GM15510 (cell line): ENCODE measurements around the gene CAMSAP2.

Experiments used
- POLR2A ChIP-seq: IDR thresholded peaks from 3 replicates; pipeline ENCODE4 v1.6.1; 2011; ENCODE audit warnings: borderline replicate concordance; ENCODE audit not compliant: insufficient read length; ENCODE audit errors: extremely low read depth

CAMSAP2 gene

DNA sequence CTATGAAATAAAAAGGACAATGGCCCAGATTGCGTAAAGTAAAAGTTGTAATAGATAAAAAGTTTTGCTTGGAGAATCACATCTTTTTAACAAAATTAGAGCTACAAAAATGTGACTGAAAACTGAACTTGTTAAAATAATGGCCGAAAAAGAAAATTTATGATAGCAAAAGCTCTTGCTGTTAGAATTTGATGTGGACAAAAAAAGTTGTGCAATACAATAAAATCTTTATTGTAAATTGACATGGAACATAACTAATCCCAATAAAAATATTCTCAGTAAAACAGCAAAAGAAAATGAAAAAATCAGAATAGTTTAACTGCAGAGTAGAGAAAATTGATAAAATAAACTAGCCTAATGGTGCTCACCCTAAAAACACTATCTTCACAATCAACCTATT, 11.4 kb upstream of the CAMSAP2 start:
- no peak for TF ChIP-seq POLR2A

GRCh38 chr1:200729863-200730262, 8.8 kb upstream of the CAMSAP2 start:
- no peak for TF ChIP-seq POLR2A

DNA sequence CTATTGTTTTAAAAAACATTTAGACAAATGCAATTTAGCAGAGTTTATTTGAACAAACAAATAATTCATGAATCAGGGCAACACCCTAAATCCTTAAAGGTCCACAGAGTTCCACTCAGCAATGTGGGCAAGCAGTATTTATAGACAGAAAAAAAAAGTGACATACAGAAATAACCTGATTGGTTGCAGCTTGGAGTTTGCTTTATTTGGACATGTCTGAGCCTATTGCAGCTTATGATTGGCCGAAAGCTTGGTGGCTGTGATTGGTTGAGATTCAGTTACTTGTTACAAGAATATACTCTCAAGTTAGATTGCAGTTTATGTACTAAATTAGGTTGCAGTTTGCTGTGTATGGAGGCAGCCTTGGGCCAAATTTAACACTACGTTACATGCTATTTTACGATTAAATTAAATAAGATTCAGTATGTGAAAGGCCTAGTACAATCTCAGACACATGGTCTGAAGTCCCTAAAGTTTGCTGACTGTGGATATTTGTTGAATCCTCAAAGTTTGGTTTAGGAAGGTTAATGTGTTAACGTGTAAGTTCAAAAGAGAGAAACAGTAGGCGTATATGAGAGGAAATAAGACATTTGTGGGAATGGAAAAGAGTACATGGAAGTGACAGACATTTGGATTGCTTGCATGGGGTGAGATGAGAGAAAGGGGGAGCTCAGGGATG, 6.9 kb upstream of the CAMSAP2 start:
- TF ChIP-seq POLR2A: no peak

DNA sequence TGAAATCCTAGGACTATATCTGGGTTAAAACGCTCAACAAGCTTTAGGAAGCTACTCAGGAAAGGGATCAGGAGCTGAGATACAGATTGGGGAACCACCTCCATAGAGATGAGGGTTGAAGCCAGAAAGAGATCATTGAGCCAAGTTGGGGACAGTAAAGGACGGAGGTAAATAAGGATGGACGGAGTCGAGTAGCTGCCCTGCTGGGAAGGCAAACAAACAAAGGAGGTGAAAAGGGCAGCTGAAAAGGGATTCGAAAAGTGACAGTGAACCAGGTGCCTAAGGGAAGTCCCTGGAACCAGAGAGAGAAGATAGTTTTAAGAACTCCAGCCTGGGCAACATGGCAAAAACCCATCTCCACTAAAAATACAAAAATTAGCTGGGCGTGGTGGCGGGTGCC, 6.3 kb upstream of the CAMSAP2 start:
- TF ChIP-seq POLR2A: no peak

DNA sequence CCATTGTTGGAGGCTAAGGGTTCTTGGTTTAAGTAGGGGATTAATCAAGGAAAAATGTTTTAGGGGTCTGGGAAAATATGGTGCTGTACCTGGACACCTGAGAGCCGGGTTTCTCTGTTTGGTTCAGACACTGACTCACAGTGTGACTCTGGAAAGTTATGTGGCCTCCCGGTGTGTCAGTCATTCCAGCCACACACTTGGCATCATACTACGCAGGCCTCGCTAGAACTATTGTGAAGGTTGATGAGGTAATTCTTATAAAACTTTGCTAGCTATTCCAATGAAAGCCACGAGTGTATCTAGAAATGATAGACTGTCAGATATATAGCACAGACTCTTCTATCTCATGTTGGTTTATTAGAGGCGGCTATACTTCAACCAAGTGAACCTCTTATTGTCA, 4.8 kb upstream of the CAMSAP2 start:
- TF ChIP-seq POLR2A: no peak

- no peak for TF ChIP-seq POLR2A
These were observed 924 bp upstream of the CAMSAP2 start for GRCh38 chr1:200737647-200738291.

DNA sequence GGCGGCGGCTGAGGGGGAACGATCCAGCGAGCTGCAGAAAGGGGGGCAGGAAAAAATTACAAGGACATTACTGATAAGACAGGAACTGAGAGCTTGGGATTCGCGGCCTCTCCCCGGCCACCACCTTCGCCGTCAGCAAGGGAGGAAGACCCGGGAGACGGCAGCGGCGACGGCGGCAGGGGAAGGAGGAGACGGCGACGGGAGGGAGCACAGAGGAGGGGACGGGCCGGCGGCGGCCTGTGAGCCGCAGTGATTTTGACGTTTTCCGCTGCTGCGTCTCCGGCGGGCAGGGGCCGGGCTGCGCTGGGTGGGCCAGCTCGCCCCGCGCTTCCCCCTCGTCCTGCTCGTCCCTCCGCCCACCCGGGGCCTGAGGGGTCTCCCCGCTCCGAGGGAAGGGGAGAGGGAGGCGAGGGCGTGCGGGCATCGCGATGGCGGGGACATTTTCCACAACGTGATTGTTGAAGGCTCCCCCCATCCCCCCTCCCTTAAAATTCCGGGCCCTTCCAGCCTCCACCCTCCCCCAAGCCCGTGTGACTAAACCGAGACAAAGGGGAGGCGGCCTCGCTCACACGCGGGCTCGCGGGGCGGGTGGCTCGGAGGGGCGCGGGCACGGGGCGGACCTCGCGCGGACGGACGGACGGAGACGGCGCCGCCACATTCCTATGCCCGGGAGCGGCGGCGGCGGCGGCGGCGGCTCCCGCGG, 407 bp downstream of the CAMSAP2 start:
- TF ChIP-seq POLR2A: peak; percentile 46

GRCh38 chr1:200739702-200740570, 1.2 kb downstream of the CAMSAP2 start:
- no peak for TF ChIP-seq POLR2A

GRCh38 chr1:200740571-200741208, 2.0 kb downstream of the CAMSAP2 start:
- no peak for TF ChIP-seq POLR2A

DNA sequence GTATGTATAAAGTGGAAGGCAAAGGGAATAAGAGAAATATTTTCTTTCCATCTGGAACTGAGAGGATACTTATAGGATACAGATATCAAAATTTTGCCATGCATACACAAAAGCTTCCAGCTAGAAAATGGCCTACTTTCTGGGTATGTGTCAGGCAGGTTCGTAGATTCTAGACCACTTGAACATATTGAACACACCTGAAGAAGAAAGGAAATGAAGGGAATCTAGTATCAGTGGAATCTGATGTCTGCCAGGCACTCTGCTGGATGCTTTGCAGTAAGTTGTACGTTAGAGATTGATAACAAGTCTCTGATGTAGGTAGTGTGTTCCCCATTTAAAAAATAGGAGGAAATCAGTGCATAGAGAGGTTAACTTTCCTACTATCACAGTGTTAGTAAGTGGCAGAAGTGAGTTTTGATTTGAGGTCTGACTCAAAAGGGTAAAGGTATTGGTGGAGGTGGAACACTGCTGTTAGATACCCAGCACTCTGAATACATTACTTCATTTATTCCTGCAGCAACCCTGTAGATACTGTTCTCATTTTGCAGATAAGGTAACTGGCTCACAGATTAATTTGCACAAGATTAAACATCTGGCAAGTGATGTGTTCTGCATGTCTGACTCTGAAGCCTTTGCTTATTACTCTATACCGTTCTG, 3.0 kb downstream of the CAMSAP2 start:
- no peak for TF ChIP-seq POLR2A

DNA sequence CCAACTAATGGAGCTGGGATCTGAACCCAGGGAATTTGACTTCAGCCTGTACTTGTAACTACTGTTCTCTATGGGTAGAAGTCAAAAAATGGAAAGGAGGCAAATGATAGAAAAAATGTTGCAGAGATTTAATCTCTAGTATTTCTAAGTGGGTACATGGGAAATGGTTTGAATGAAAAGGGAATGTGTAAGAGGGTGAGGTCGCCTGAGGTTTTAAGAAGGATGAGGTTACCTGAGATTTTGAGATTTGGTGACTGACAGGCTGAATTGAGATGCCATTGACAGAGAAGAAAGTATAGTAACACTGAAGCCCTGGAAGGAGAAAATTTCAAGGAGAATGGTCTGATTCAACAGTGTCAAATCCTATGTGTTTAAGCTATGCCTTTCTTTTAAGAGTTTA, 5.5 kb downstream of the CAMSAP2 start:
- TF ChIP-seq POLR2A: no peak

DNA sequence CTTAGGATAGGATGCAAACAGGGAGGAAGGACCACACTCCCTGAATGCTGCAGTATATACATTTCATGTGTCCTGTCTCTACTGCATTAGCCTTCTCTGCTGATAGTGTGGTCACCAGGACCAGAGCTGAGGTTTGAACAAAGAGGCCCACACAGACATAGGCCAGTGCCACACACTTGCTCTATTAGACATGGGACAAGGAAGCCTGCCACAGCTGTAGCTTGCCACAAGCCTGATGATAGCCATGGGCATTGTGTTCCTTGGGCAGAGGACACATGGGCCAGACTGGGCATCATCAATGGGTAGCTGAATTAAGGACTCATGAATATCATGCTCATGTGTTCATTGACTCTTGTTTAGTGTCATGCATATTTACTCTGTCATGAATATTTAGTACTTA, 10.4 kb downstream of the CAMSAP2 start:
- no peak for TF ChIP-seq POLR2A

DNA sequence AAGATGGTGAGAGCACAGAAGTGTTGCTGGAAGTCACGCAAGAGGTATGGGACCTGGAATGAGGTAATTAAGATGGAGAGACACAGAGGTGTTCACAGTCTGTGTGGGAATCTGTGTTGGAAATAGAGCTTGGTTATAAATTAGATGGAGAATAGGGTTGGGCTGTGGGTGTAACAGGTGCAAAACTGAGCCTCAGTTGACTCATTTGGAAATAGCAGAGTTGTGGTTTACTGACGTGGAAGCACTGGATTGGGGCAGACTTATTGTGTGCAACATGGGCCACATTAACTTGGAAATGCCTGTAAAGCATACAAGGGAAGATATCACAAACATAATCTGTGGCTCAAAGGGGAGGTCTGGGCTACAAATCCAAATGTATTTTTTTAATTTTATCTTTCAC, 13.0 kb downstream of the CAMSAP2 start:
- no peak for TF ChIP-seq POLR2A

DNA sequence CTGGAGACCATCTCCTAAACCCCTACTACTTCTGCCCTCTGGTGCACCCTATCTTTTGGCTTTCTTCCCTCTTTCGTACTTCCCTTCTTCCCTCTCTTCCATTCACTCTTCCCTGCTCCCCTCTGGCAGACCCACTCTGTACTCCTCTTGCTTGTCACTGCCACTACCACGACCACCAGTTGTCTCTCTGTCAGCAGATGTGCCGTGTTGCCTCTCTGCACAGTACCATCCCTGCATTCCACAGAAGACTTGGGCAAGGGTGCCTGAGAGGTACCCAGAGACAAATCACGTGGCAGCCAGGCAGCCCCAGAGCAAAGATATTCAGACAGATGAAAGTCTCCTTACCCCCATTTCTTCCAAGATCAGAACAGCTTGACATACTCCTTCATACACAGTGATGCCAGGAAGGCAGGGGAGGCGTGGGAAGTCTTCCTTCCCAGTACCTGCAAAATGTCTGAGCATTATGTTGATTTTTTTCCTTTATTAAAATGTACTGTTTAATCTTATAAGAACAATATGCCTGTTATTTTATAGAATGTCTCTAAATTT, 15.0 kb downstream of the CAMSAP2 start:
- TF ChIP-seq POLR2A: no peak
